MM.1S (cell line): Measurements from ENCODE around the gene ARHGAP27.

Source experiments
- CTCF ChIP-seq: fragments of 300-600 bp; sonication (generic); IDR thresholded peaks from 2 replicates; pipeline ENCODE4 v1.5.1; 2016; ENCODE audit warnings: antibody characterized with exemption, low read length, mixed read lengths
- EZH2 ChIP-seq: fragments of 300-600 bp; sonication (generic); optimal IDR thresholded peaks from 2 replicates; pipeline ENCODE3; 2017; ENCODE audit warnings: low read depth, mild to moderate bottlenecking, antibody characterized with exemption, low read length, mixed read lengths
- EZH2phosphoT487 ChIP-seq: fragments of 300-600 bp; sonication (generic); IDR thresholded peaks from 2 replicates; pipeline ENCODE4 v1.6.1; 2018; ENCODE audit warnings: antibody characterized with exemption, low read length

- TF ChIP-seq CTCF, result no peak
- no peak for TF ChIP-seq EZH2
- no peak for TF ChIP-seq EZH2phosphoT487
Measured at GRCh38 chr17:45433159-45433535, 477 bp upstream of the ARHGAP27 start.
